Fibroblast of lung (primary cell): ENCODE measurements around the gene KCTD3.

ENCODE experiments used
- CTCF ChIP-seq, 2 donors: IDR thresholded peaks in 1 of 2; conservative IDR thresholded peaks in 1 of 2; 1 replicate in 1 of 2; 2 replicates in 1 of 2; pipeline ENCODE4 v1.5.1; 2011 to 2012; ENCODE audit warnings: low read length in 2 of 2, control low read depth in 1 of 2, inconsistent platforms in 1 of 2, low read depth in 1 of 2, mild to moderate bottlenecking in 1 of 2
- EZH2 ChIP-seq: IDR thresholded peaks from 2 replicates; pipeline ENCODE4 v1.5.1; 2012; ENCODE audit warnings: low read length, control low read depth, mild to moderate bottlenecking; ENCODE audit errors: missing control alignments

- TF ChIP-seq CTCF (conservative IDR thresholded peaks at IDR 0.05 in 1 of 2, IDR thresholded peaks at IDR 0.05 in 1 of 2; ENCODE audit: low read depth in 1 of 2, low read length in 2 of 2) (no peak), EZH2 (no peak)
Measured at GRCh38 chr1:215594640-215595039, 27.5 kb downstream of the KCTD3 start.
